ACHN (cell line): ENCODE data around the gene MROH7.

Experiments used
- DNase-seq: peaks from one replicate; pipeline ENCODE4 v3.0.0-alpha.2; 2015
- in situ Hi-C: cut with HindIII; loops from 2 replicates; pipeline ENCODE4 v1.10.0; 2017; ENCODE audit warnings: low sequenced_read_pairs, low pct_ligation_motif_present, low pct_unique_long_range_greater_than_20kb

Gene MROH7

GRCh38 chr1:54640863-54641836 is at the start of gene MROH7:
Gene MROH7, plus strand, starts transcription at chr1:54641786. Its CDS starts 11,141 bp downstream, at chr1:54652927.
- in situ Hi-C loops = no loop called here
- DNase-seq = no peak

- no peak for DNase-seq
- in situ Hi-C loops = no loop called here
These were observed 47.9 kb upstream of the MROH7 start for GRCh38 chr1:54593571-54594160.

- in situ Hi-C loops = no loop called here
- no peak for DNase-seq
These were observed 47.1 kb upstream of the MROH7 start for GRCh38 chr1:54594463-54594862.

- in situ Hi-C loops = no loop called here
- DNase-seq = no peak
These were observed 45.6 kb upstream of the MROH7 start for GRCh38 chr1:54595956-54596498.

GRCh38 chr1:54596756-54597155 is 44.8 kb upstream of the MROH7 start:
- no peak for DNase-seq
- in situ Hi-C loops = no loop called here

GRCh38 chr1:54597455-54598030 is 44.0 kb upstream of the MROH7 start:
- DNase-seq = no peak
- in situ Hi-C loops = no loop called here

- in situ Hi-C loops = no loop called here
These were observed 42.3 kb upstream of the MROH7 start for GRCh38 chr1:54599211-54599823.

GRCh38 chr1:54600947-54601721 is 40.5 kb upstream of the MROH7 start:
- in situ Hi-C loops = no loop called here

More at GRCh38 chr1:54599211-54599823, 42.3 kb upstream of the MROH7 start:
- DNase-seq = no peak

GRCh38 chr1:54601730-54602129 is 39.9 kb upstream of the MROH7 start:
- in situ Hi-C loops = no loop called here
- DNase-seq = no peak

More at GRCh38 chr1:54600947-54601721, 40.5 kb upstream of the MROH7 start:
- DNase-seq = no peak

GRCh38 chr1:54602554-54602953 is 39.0 kb upstream of the MROH7 start:
- no peak for DNase-seq
- in situ Hi-C loops = no loop called here

GRCh38 chr1:54603241-54603640 is 38.3 kb upstream of the MROH7 start:
- in situ Hi-C loops = no loop called here
- DNase-seq = no peak

GRCh38 chr1:54604051-54604450 is 37.5 kb upstream of the MROH7 start:
- in situ Hi-C loops = no loop called here
- no peak for DNase-seq

- in situ Hi-C loops = no loop called here
- DNase-seq = no peak
These were observed 36.8 kb upstream of the MROH7 start for GRCh38 chr1:54604572-54605370.

- in situ Hi-C loops = no loop called here
- DNase-seq = no peak
These were observed 35.2 kb upstream of the MROH7 start for GRCh38 chr1:54606096-54606989.

GRCh38 chr1:54606990-54607325 is 34.6 kb upstream of the MROH7 start:
- in situ Hi-C loops = no loop called here
- DNase-seq = no peak

- in situ Hi-C loops = no loop called here
- DNase-seq = no peak
These were observed 33.6 kb upstream of the MROH7 start for GRCh38 chr1:54607821-54608565.
